ENCODE measurements around the gene SCNN1A. TPM values are rescaled to one million over a fixed set of nuclear protein-coding genes. Genes with fewer than 3 reads are reported as not detected.

Gene SCNN1A
- total RNA-seq, 4 donors from 2014 or later, result 74.2 to 143 (median 93.7) TPM

- Histone ChIP-seq H3K27me3 (no peaks in the 10 kb centered on the region), H3K4me1 (peaks cover 67% of the 10 kb centered on the region), H3K27ac (no peak overlapping the region), H3K4me3 (no peak overlapping the region), H3K9me3 (no peaks in the 10 kb centered on the region), H3K36me3 (peaks cover 64% of the 10 kb centered on the region)
- WGBS, result 81% methylated on average over 4 of the region's 4 CpGs
- no peak for TF ChIP-seq POLR2AphosphoS5 (IDR thresholded peaks at IDR 0.05)
- TF ChIP-seq, protein P1, sequence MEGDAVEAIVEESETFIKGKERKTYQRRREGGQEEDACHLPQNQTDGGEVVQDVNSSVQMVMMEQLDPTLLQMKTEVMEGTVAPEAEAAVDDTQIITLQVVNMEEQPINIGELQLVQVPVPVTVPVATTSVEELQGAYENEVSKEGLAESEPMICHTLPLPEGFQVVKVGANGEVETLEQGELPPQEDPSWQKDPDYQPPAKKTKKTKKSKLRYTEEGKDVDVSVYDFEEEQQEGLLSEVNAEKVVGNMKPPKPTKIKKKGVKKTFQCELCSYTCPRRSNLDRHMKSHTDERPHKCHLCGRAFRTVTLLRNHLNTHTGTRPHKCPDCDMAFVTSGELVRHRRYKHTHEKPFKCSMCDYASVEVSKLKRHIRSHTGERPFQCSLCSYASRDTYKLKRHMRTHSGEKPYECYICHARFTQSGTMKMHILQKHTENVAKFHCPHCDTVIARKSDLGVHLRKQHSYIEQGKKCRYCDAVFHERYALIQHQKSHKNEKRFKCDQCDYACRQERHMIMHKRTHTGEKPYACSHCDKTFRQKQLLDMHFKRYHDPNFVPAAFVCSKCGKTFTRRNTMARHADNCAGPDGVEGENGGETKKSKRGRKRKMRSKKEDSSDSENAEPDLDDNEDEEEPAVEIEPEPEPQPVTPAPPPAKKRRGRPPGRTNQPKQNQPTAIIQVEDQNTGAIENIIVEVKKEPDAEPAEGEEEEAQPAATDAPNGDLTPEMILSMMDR (IDR thresholded peaks at IDR 0.05), result no peak
- no peak for TF ChIP-seq EP300 (IDR thresholded peaks at IDR 0.05)
- TF ChIP-seq POLR2A (IDR thresholded peaks at IDR 0.05), result no peak
- DNase-seq (ENCODE audit: low spot score in 2 of 2), result no peak
These were observed 44.2 kb downstream of the SCNN1A start for GRCh38 chr12:6330999-6331714.

- H3K4me3 ChIP-seq, result no peak overlapping the region
- no peak for TF ChIP-seq POLR2A (IDR thresholded peaks at IDR 0.05)
- no peak for TF ChIP-seq POLR2AphosphoS5 (IDR thresholded peaks at IDR 0.05)
- no peak for TF ChIP-seq EP300 (IDR thresholded peaks at IDR 0.05)
- TF ChIP-seq, protein P1 (IDR thresholded peaks at IDR 0.05), result no peak
- H3K4me1 ChIP-seq, result peaks cover 63% of the 10 kb centered on the region
- H3K9me3 ChIP-seq, result no peaks in the 10 kb centered on the region
- WGBS, result 65% methylated on average over 5 of the region's 5 CpGs
- DNase-seq (ENCODE audit: low spot score in 2 of 2), result no peak
- no peaks in the 10 kb centered on the region for H3K27me3 ChIP-seq
- H3K27ac ChIP-seq, result no peak overlapping the region
- H3K36me3 ChIP-seq, result peaks cover 64% of the 10 kb centered on the region
These were observed 45.2 kb downstream of the SCNN1A start for GRCh38 chr12:6330192-6330591.

- H3K36me3 ChIP-seq, result peaks cover 64% of the 10 kb centered on the region
- peaks cover 63% of the 10 kb centered on the region for H3K4me1 ChIP-seq
- WGBS, result 85% methylated on average over 15 of the region's 15 CpGs
- TF ChIP-seq EP300 (IDR thresholded peaks at IDR 0.05), result no peak
- TF ChIP-seq, protein P1 (IDR thresholded peaks at IDR 0.05), result no peak
- TF ChIP-seq POLR2AphosphoS5 (IDR thresholded peaks at IDR 0.05), result no peak
- no peak for TF ChIP-seq POLR2A (IDR thresholded peaks at IDR 0.05)
- H3K4me3 ChIP-seq, result no peak overlapping the region
- DNase-seq (ENCODE audit: low spot score in 2 of 2), result no peak
- no peak overlapping the region for H3K27ac ChIP-seq
- no peaks in the 10 kb centered on the region for H3K27me3 ChIP-seq
- H3K9me3 ChIP-seq, result no peaks in the 10 kb centered on the region
These were observed 45.7 kb downstream of the SCNN1A start for GRCh38 chr12:6329703-6330064.

- Histone ChIP-seq H3K9me3 (no peaks in the 10 kb centered on the region), H3K36me3 (peaks cover 61% of the 10 kb centered on the region), H3K4me3 (no peak overlapping the region), H3K27ac (no peak overlapping the region), H3K4me1 (peaks cover 63% of the 10 kb centered on the region), H3K27me3 (no peaks in the 10 kb centered on the region)
- no peak for DNase-seq (ENCODE audit: low spot score in 2 of 2)
- 83% methylated on average over 55 of the region's 75 CpGs for WGBS
- TF ChIP-seq POLR2A (IDR thresholded peaks at IDR 0.05) (no peak), POLR2AphosphoS5 (IDR thresholded peaks at IDR 0.05) (no peak)
- TF ChIP-seq, protein P1 (IDR thresholded peaks at IDR 0.05), result no peak
These were observed 46.2 kb downstream of the SCNN1A start for GRCh38 chr12:6328945-6329702.

- H3K4me1 ChIP-seq, result peaks cover 63% of the 10 kb centered on the region
- no peaks in the 10 kb centered on the region for H3K27me3 ChIP-seq
- 84% methylated on average over 10 of the region's 10 CpGs for WGBS
- H3K36me3 ChIP-seq, result peaks cover 52% of the 10 kb centered on the region
- no peaks in the 10 kb centered on the region for H3K9me3 ChIP-seq
- no peak for DNase-seq (ENCODE audit: low spot score in 2 of 2)
- TF ChIP-seq POLR2AphosphoS5 (IDR thresholded peaks at IDR 0.05), result no peak
- TF ChIP-seq EP300 (IDR thresholded peaks at IDR 0.05), result no peak
- TF ChIP-seq POLR2A (IDR thresholded peaks at IDR 0.05), result no peak
- TF ChIP-seq, protein P1 (IDR thresholded peaks at IDR 0.05), result no peak
- H3K4me3 ChIP-seq, result no peak overlapping the region
- H3K27ac ChIP-seq, result peak overlapping the region; percentile 51
These were observed 47.2 kb downstream of the SCNN1A start for GRCh38 chr12:6328045-6328779.

Measured in suprapubic skin (tissue), 4 donors.